IMR-90 (cell line): ENCODE data around the gene C19orf25. TPM values are rescaled to one million over a fixed set of nuclear protein-coding genes. Genes with fewer than 3 reads are reported as not detected.

Source experiments
- ATAC-seq: fragments of 200-7000 bp; cut with Tn5 transposase; 2 replicates; pipeline ENCODE4 v1.9.1; 2020; ENCODE audit warnings: low read depth, mild to moderate bottlenecking, moderate library complexity
- BruUV-seq: library from RNA; stranded (reverse); fragments of 400-500 nt; replicated peaks from 2 replicates; lab custom pipeline; 2021; lab: Mats Ljungman, UMichigan
- CTCF ChIA-PET: fragments of 300-600 bp; formaldehyde crosslinking; extraction: SDS; loops from one replicate; lab custom pipeline; 2021; ENCODE audit warnings: antibody characterized with exemption; lab: Yijun Ruan, JAX
- POLR2A ChIA-PET: fragments of 300-600 bp; sonication (Branson Sonifier 250); formaldehyde crosslinking; loops from one replicate; lab custom pipeline; 2022; ENCODE audit warnings: antibody characterized with exemption; ENCODE audit not compliant: unreplicated experiment; lab: Charles Lee
- DNase-seq: peaks from one replicate; pipeline ENCODE4 v3.0.0; 2013
- H2AFZ ChIP-seq: replicated peaks from 2 replicates; pipeline ENCODE3; 2013; ENCODE audit warnings: low read length, mild to moderate bottlenecking; ENCODE audit not compliant: poor library complexity
- H2AK5ac ChIP-seq: 2 replicates; pipeline ENCODE4 v1.6.1; 2013; ENCODE audit warnings: low read depth, low read length, inconsistent platforms
- H2AK9ac ChIP-seq: replicated peaks from 2 replicates; pipeline ENCODE3; 2013; ENCODE audit warnings: mild to moderate bottlenecking, low read depth, low read length, moderate library complexity; ENCODE audit not compliant: poor library complexity
- H2BK120ac ChIP-seq: 2 replicates; pipeline ENCODE4 v1.6.1; 2013; ENCODE audit warnings: low read depth, low read length, inconsistent platforms
- H2BK15ac ChIP-seq: 3 replicates; pipeline ENCODE4 v1.6.1; 2013; ENCODE audit warnings: low read depth, low read length, inconsistent platforms
- H2BK20ac ChIP-seq: 2 replicates; pipeline ENCODE4 v1.6.1; 2013; ENCODE audit warnings: low read depth, mild to moderate bottlenecking, inconsistent platforms, low read length, moderate library complexity
- H2BK5ac ChIP-seq: 2 replicates; pipeline ENCODE4 v1.6.1; 2013; ENCODE audit warnings: mild to moderate bottlenecking, low read depth, low read length, inconsistent platforms; ENCODE audit not compliant: poor library complexity, severe bottlenecking
- H3K14ac ChIP-seq: replicated peaks from 2 replicates; pipeline ENCODE4 v1.6.1; 2013; ENCODE audit warnings: low read depth, low read length, inconsistent platforms
- H3K18ac ChIP-seq: 2 replicates; pipeline ENCODE4 v1.6.1; 2013; ENCODE audit warnings: low read depth, low read length, control low read depth
- H3K23ac ChIP-seq: 2 replicates; pipeline ENCODE4 v1.6.1; 2013; ENCODE audit warnings: low read depth, low read length, inconsistent platforms
- H3K27ac ChIP-seq: 2 replicates; pipeline ENCODE4 v1.5.1; 2013; ENCODE audit warnings: mild to moderate bottlenecking, control low read depth, low read length; ENCODE audit not compliant: insufficient read depth
- H3K27me3 ChIP-seq: 2 replicates; pipeline ENCODE4 v1.6.1; 2013; ENCODE audit warnings: low read length; ENCODE audit not compliant: control insufficient read depth, insufficient read depth
- H3K36me3 ChIP-seq: 2 replicates; pipeline ENCODE4 v1.6.1; 2013; ENCODE audit warnings: low read length, mixed read lengths; ENCODE audit not compliant: control insufficient read depth, insufficient read depth
- H3K4ac ChIP-seq: 2 replicates; pipeline ENCODE4 v1.6.1; 2013; ENCODE audit warnings: low read depth, low read length, inconsistent platforms
- H3K4me1 ChIP-seq: 2 replicates; pipeline ENCODE4 v1.6.1; 2013; ENCODE audit warnings: low read length, mixed read lengths; ENCODE audit not compliant: control insufficient read depth, insufficient read depth
- H3K4me2 ChIP-seq: 2 replicates; pipeline ENCODE4 v1.6.1; 2013; ENCODE audit warnings: low read depth, mild to moderate bottlenecking, control low read depth, low read length, moderate library complexity
- H3K4me3 ChIP-seq: 2 replicates; pipeline ENCODE4 v1.5.1; 2013; ENCODE audit warnings: low read depth, mild to moderate bottlenecking, control low read depth, low read length, moderate library complexity; ENCODE audit not compliant: insufficient read depth
- H3K56ac ChIP-seq: 2 replicates; pipeline ENCODE4 v1.6.1; 2013; ENCODE audit warnings: low read length, inconsistent platforms; ENCODE audit not compliant: insufficient read depth; ENCODE audit errors: extremely low read depth
- H3K79me1 ChIP-seq, 2 experiments: 2 replicates each; pipeline ENCODE4 v1.6.1; 2013; ENCODE audit warnings: low read length in 2 of 2, inconsistent platforms in 1 of 2, low read depth in 1 of 2
- H3K9ac ChIP-seq: 2 replicates; pipeline ENCODE4 v1.6.1; 2013; ENCODE audit warnings: low read depth, low read length, control low read depth
- H3K9me1 ChIP-seq: 2 replicates; pipeline ENCODE4 v1.6.1; 2013; ENCODE audit warnings: low read length, inconsistent platforms; ENCODE audit not compliant: insufficient read depth
- H3K9me3 ChIP-seq: 2 replicates; pipeline ENCODE4 v1.6.1; 2013; ENCODE audit warnings: low read length; ENCODE audit not compliant: control insufficient read depth, insufficient read depth
- H4K20me1 ChIP-seq: 2 replicates; pipeline ENCODE4 v1.6.1; 2013; ENCODE audit warnings: low read length, inconsistent platforms; ENCODE audit not compliant: insufficient read depth
- H4K5ac ChIP-seq: 2 replicates; pipeline ENCODE4 v1.6.1; 2013; ENCODE audit warnings: mild to moderate bottlenecking, low read depth, low read length, control low read depth
- H4K8ac ChIP-seq, 2 experiments: 2 replicates each; pipeline ENCODE4 v1.6.1; 2013; ENCODE audit warnings: low read depth in 2 of 2, low read length in 2 of 2, control low read depth in 1 of 2, inconsistent platforms in 1 of 2
- H4K91ac ChIP-seq: 2 replicates; pipeline ENCODE4 v1.6.1; 2013; ENCODE audit warnings: low read depth, low read length, inconsistent platforms; ENCODE audit not compliant: insufficient read depth
- BHLHE40 ChIP-seq: fragments of 150-350 bp; IDR thresholded peaks from 2 replicates; pipeline ENCODE4 v1.6.1; 2016; ENCODE audit warnings: mild to moderate bottlenecking, low read depth, low read length
- CHD1 ChIP-seq: IDR thresholded peaks from 2 replicates; pipeline ENCODE4 v1.6.1; 2012; ENCODE audit warnings: low read depth, low read length, improper control_type of control experiment
- FOS ChIP-seq: fragments of 150-350 bp; IDR thresholded peaks from 2 replicates; pipeline ENCODE4 v1.6.1; 2016; ENCODE audit warnings: low read depth, low read length
- MAFK ChIP-seq: IDR thresholded peaks from 2 replicates; pipeline ENCODE4 v1.6.1; 2012; ENCODE audit warnings: low read depth, low read length, improper control_type of control experiment
- MAZ ChIP-seq: IDR thresholded peaks from 2 replicates; pipeline ENCODE4 v1.6.1; 2012; ENCODE audit warnings: low read depth, mild to moderate bottlenecking, low read length, improper control_type of control experiment, moderate library complexity, borderline replicate concordance
- MXI1 ChIP-seq: IDR thresholded peaks from 2 replicates; pipeline ENCODE4 v1.6.1; 2012; ENCODE audit warnings: low read depth, mild to moderate bottlenecking, low read length, moderate library complexity, borderline replicate concordance
- NFE2L2 ChIP-seq: fragments of 150-350 bp; IDR thresholded peaks from 2 replicates; pipeline ENCODE4 v1.6.1; 2016; ENCODE audit warnings: low read depth, mild to moderate bottlenecking, low read length
- POLR2A ChIP-seq: IDR thresholded peaks from 2 replicates; pipeline ENCODE4 v1.6.1; 2012; ENCODE audit warnings: mild to moderate bottlenecking, low read depth, low read length
- RAD21 ChIP-seq: IDR thresholded peaks from 2 replicates; pipeline ENCODE4 v1.6.1; 2012; ENCODE audit warnings: low read length, improper control_type of control experiment
- RCOR1 ChIP-seq: IDR thresholded peaks from 2 replicates; pipeline ENCODE4 v1.6.1; 2012; ENCODE audit warnings: mild to moderate bottlenecking, low read length, improper control_type of control experiment; ENCODE audit not compliant: insufficient replicate concordance
- SMC3 ChIP-seq: fragments of 150-350 bp; IDR thresholded peaks from 2 replicates; pipeline ENCODE4 v1.6.1; 2016; ENCODE audit warnings: low read depth, mild to moderate bottlenecking, antibody characterized with exemption, low read length, moderate library complexity
- whole genome bisulfite sequencing, 2 experiments: methylation state at CpG; one replicate each; pipeline versions ENCODE4 v1.1.5 to v1.1.7; 2013; ENCODE audit warnings: missing lambda C conversion rate in 2 of 2; ENCODE audit not compliant: insufficient read length in 1 of 2; ENCODE audit errors: extremely low coverage in 2 of 2; 5-methylcytosine and 5-hydroxymethylcytosine counted together
- dilution Hi-C: fragments of 300-500 bp; cut with HindIII; formaldehyde crosslinking; loops from one replicate; pipeline ENCODE4 v1.14.3; 2018; ENCODE audit warnings: low sequenced_read_pairs; ENCODE audit not compliant: unreplicated experiment
- in situ Hi-C: fragments of 300-500 bp; cut with MboI; formaldehyde crosslinking; loops from 3 replicates; pipeline ENCODE4 v1.14.3; 2019; ENCODE audit warnings: low sequenced_read_pairs, inconsistent platforms, mixed read lengths
- intact Hi-C: fragments of 100-400 bp; cut with micrococcal nuclease; formaldehyde crosslinking; loops from 2 replicates; pipeline ENCODE4 v1.10.0; 2022
- polyA plus RNA-seq, 3 experiments: library from polyadenylated mRNA; depleted of rRNA; stranded (reverse); fragments of >200 nt; gene quantifications; 2 replicates each; pipeline ENCODE4 v1.2.3, GENCODE V29; 2012; ENCODE audit warnings: low replicate concordance in 1 of 3
- total RNA-seq: library from RNA; depleted of rRNA; stranded (reverse); fragments of >200 nt; gene quantifications from 2 replicates; pipeline ENCODE4 v1.2.3, GENCODE V29; 2012
- TF ChIP-seq, protein P1 (sequence below): fragments of 150-350 bp; IDR thresholded peaks from 2 replicates; pipeline ENCODE4 v1.6.1; 2016; ENCODE audit warnings: low read depth, mild to moderate bottlenecking, low read length, moderate library complexity, borderline replicate concordance
- TF ChIP-seq, protein P2 (sequence below): conservative IDR thresholded peaks from 2 replicates; pipeline ENCODE4 v1.5.1; 2012; ENCODE audit warnings: mild to moderate bottlenecking, low read depth, low read length, improper control_type of control experiment

C19orf25 gene
- total and polyA plus RNA-seq, 2 of the 4 experiments (the other 2 are of a cell fraction), result 10.4 to 34.9 TPM

DNA sequence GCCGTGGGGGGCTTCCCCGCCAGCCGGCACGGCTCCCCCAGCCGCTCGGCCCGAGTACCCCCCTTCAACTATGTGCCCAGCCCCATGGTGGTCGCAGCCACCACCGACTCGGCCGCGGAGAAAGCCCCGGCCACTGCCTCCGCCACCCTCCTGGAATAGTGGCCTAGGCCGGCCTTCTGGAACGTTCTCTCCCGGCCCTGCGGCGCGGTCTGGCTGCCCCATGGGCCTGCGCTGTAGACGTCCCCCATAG, 9.0 kb downstream of the C19orf25 start:
- no peak overlapping the region for H3K18ac ChIP-seq
- H3K14ac ChIP-seq, result no peak overlapping the region
- H3K36me3 ChIP-seq, result no peaks in the 10 kb centered on the region; the same call in 1 of the 2 replicates
- ChIA-PET CTCF (no interaction called here), POLR2A (no interaction called here)
- DNase-seq, result no peak
- no peak overlapping the region for H3K27ac ChIP-seq
- H4K20me1 ChIP-seq, result peaks cover 91% of the 10 kb centered on the region
- 13% methylated on average over 9 of the region's 22 CpGs; no CpG with 5 or more reads in 1 of the 2 experiments for WGBS, 2 experiments
- H2AK5ac ChIP-seq, result no peak overlapping the region
- H3K4me3 ChIP-seq, result no peak overlapping the region
- ATAC-seq, result peak; percentile 2; the same call in 1 of the 2 replicates
- no peak overlapping the region for H2BK20ac ChIP-seq
- intact Hi-C loops (no loop called here), in situ Hi-C loops (no loop called here), dilution Hi-C loops (no loop called here)
- no peaks in the 10 kb centered on the region for H3K9me1 ChIP-seq
- TF ChIP-seq NFE2L2 (no peak), POLR2A (no peak), RAD21 (no peak), FOS (no peak), MAZ (no peak), RCOR1 (no peak), MXI1 (no peak), MAFK (no peak), CHD1 (no peak), BHLHE40 (no peak), SMC3 (no peak)
- TF ChIP-seq, protein P1, sequence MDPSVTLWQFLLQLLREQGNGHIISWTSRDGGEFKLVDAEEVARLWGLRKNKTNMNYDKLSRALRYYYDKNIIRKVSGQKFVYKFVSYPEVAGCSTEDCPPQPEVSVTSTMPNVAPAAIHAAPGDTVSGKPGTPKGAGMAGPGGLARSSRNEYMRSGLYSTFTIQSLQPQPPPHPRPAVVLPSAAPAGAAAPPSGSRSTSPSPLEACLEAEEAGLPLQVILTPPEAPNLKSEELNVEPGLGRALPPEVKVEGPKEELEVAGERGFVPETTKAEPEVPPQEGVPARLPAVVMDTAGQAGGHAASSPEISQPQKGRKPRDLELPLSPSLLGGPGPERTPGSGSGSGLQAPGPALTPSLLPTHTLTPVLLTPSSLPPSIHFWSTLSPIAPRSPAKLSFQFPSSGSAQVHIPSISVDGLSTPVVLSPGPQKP, result no peak
- TF ChIP-seq, protein P2, sequence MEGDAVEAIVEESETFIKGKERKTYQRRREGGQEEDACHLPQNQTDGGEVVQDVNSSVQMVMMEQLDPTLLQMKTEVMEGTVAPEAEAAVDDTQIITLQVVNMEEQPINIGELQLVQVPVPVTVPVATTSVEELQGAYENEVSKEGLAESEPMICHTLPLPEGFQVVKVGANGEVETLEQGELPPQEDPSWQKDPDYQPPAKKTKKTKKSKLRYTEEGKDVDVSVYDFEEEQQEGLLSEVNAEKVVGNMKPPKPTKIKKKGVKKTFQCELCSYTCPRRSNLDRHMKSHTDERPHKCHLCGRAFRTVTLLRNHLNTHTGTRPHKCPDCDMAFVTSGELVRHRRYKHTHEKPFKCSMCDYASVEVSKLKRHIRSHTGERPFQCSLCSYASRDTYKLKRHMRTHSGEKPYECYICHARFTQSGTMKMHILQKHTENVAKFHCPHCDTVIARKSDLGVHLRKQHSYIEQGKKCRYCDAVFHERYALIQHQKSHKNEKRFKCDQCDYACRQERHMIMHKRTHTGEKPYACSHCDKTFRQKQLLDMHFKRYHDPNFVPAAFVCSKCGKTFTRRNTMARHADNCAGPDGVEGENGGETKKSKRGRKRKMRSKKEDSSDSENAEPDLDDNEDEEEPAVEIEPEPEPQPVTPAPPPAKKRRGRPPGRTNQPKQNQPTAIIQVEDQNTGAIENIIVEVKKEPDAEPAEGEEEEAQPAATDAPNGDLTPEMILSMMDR, result no peak
- H3K9me3 ChIP-seq, result no peaks in the 10 kb centered on the region; the same call in 1 of the 2 replicates
- no peak overlapping the region for H3K9ac ChIP-seq
- no peak overlapping the region for H2BK5ac ChIP-seq
- H3K4me2 ChIP-seq, result peak overlapping the region; percentile 75; the same call in 1 of the 2 replicates
- H3K79me1 ChIP-seq, result peaks cover 0 to 21% of the 10 kb centered on the region in 2 experiments; a peak in 1 of 4 replicates
- BruUV-seq, result no TSS peak
- no peak overlapping the region for H3K56ac ChIP-seq
- no peak overlapping the region for H4K91ac ChIP-seq
- H2BK15ac ChIP-seq, result no peak overlapping the region
- H2AFZ ChIP-seq, result no peak overlapping the region
- H3K23ac ChIP-seq, result no peak overlapping the region
- peaks cover 69% of the 10 kb centered on the region for H3K27me3 ChIP-seq
- H4K8ac ChIP-seq, result no peak overlapping the region
- H3K4me1 ChIP-seq, result peaks cover 21% of the 10 kb centered on the region
- H3K4ac ChIP-seq, result no peak overlapping the region
- H2BK120ac ChIP-seq, result no peak overlapping the region
- H2AK9ac ChIP-seq, result no peak overlapping the region
- no peak overlapping the region for H4K5ac ChIP-seq
